GM18520 (cell line): ENCODE results near the gene SCYGR3.
"Not testable (repeated sequence)": the region's sequence is repeated elsewhere in the genome, so short reads cannot be mapped to it uniquely, and the experiment has no call there.

Experiments
- ATAC-seq: cut with Tn5 transposase; IDR thresholded peaks from one replicate; pipeline ENCODE4 v1.9.1; 2021; ENCODE audit not compliant: unreplicated experiment

Gene SCYGR3

GRCh38 chr2:227614246-227614645, 394 bp downstream of the SCYGR3 start:
- ATAC-seq, result no peak

GRCh38 chr2:227613272-227613660, 1.4 kb downstream of the SCYGR3 start:
- ATAC-seq, result no peak

- no peak for ATAC-seq
Observed at GRCh38 chr2:227612546-227613271, 1.9 kb downstream of the SCYGR3 start.

- ATAC-seq, result no peak
Observed at GRCh38 chr2:227610123-227610522, 4.5 kb downstream of the SCYGR3 start.

GRCh38 chr2:227608561-227609338, 5.9 kb downstream of the SCYGR3 start:
- ATAC-seq, result no peak

- ATAC-seq, result no peak
Observed at GRCh38 chr2:227607941-227608340, 6.7 kb downstream of the SCYGR3 start.

GRCh38 chr2:227606476-227606875, 8.2 kb downstream of the SCYGR3 start:
- ATAC-seq, result no peak

- ATAC-seq, result no peak
Observed at GRCh38 chr2:227602358-227602757, 12.3 kb downstream of the SCYGR3 start.

- ATAC-seq, result not testable (repeated sequence)
Observed at GRCh38 chr2:227598835-227599503, 15.7 kb downstream of the SCYGR3 start, which contains the start of gene SCYGR2. TSS of gene SCYGR2 (plus strand) at chr2:227598893. CDS start at chr2:227598893, 0 bp downstream.

- ATAC-seq, result no peak
Observed at GRCh38 chr2:227597998-227598397, 16.6 kb downstream of the SCYGR3 start.

GRCh38 chr2:227597036-227597435, 17.6 kb downstream of the SCYGR3 start:
- ATAC-seq, result no peak

GRCh38 chr2:227595797-227596196, 18.8 kb downstream of the SCYGR3 start:
- ATAC-seq, result no peak

- ATAC-seq, result peak; percentile 70
Observed at GRCh38 chr2:227592694-227593387, 21.8 kb downstream of the SCYGR3 start.

- ATAC-seq, result no peak
Observed at GRCh38 chr2:227582369-227582768, 32.3 kb downstream of the SCYGR3 start.

- ATAC-seq, result no peak
Observed at GRCh38 chr2:227579791-227580190, 34.8 kb downstream of the SCYGR3 start.

- no peak for ATAC-seq
Observed at GRCh38 chr2:227578642-227579041, 36.0 kb downstream of the SCYGR3 start.

GRCh38 chr2:227577555-227577954, 37.1 kb downstream of the SCYGR3 start:
- ATAC-seq, result no peak

- no peak for ATAC-seq
Observed at GRCh38 chr2:227576812-227577211, 37.8 kb downstream of the SCYGR3 start.

- no peak for ATAC-seq
Observed at GRCh38 chr2:227576110-227576509, 38.5 kb downstream of the SCYGR3 start.

GRCh38 chr2:227570615-227571014, 44.0 kb downstream of the SCYGR3 start:
- no peak for ATAC-seq

GRCh38 chr2:227568852-227569169, 45.8 kb downstream of the SCYGR3 start:
- no peak for ATAC-seq
